C4-2B (cell line): ENCODE data around the gene ANKRD53.

Source experiments
- ZFX ChIP-seq: fragments of 450-650 bp; IDR thresholded peaks from 2 replicates; pipeline ENCODE4 v1.6.1; 2017
- TF ChIP-seq, protein P1 (sequence below): fragments of 450-650 bp; conservative IDR thresholded peaks from 2 replicates; pipeline ENCODE4 v1.5.1; 2017; ENCODE audit warnings: mild to moderate bottlenecking

DNA sequence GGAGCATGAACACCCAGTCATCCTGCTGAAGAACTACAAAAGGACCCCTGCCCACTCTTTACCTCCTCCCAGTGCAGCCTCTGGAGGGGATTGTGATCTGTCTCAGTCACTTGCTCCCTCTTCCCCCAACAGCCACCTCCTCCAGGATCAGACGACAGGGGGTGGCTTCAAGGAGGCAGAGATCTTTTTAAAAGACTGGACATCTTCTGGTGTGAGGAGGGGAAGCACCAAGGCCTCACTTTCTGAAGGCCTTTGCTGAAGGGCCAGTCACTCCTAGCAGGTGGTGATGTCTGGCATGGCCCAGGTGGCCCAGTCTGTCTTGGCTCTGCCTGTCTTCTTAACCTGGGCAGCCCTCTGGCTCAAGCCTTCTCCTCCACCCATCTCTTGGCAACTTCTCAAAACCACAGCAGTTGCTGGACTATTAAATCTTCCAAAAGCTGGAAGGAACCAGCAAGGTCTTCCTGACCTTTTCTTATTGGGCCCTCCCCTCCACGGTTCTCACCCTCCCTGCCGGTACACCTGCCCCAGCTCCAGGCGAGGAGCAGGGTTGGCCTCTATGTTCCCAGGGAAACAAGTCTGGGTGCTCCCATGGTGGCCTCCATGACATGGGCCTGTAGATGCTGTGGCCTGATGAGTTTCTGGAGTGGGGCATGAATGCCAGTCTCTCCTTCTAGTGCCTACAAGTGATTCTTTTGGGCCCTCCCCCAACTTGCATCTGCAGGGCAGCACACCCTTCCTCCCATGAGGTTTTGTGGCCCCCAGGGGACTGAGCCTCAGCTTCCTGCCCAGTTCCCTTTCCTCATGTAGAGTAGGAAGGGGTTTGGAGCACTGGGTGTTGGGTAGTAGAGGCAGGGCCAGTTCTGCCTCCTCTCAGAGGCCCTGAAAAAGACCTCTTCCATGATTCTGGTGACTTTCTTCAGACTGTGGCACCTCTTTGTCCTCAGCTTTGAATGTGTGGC lies 47.8 kb upstream of the ANKRD53 start:
- TF ChIP-seq, protein P1, sequence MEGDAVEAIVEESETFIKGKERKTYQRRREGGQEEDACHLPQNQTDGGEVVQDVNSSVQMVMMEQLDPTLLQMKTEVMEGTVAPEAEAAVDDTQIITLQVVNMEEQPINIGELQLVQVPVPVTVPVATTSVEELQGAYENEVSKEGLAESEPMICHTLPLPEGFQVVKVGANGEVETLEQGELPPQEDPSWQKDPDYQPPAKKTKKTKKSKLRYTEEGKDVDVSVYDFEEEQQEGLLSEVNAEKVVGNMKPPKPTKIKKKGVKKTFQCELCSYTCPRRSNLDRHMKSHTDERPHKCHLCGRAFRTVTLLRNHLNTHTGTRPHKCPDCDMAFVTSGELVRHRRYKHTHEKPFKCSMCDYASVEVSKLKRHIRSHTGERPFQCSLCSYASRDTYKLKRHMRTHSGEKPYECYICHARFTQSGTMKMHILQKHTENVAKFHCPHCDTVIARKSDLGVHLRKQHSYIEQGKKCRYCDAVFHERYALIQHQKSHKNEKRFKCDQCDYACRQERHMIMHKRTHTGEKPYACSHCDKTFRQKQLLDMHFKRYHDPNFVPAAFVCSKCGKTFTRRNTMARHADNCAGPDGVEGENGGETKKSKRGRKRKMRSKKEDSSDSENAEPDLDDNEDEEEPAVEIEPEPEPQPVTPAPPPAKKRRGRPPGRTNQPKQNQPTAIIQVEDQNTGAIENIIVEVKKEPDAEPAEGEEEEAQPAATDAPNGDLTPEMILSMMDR: no peak
- no peak for TF ChIP-seq ZFX
